Stimulated activated memory B cell treated with anti-CD40 and anti-IgM and Interleukin-4, amounts not matched to agents 10 μg/mL and 1 μg/mL and 100 μg/mL, for 72 hours (primary cell): Measurements from ENCODE around the gene KRT33A.
A peak's percentile ranks its signal among the peaks of the same experiment; 100 is the strongest.

Source experiments
- ATAC-seq: fragments of 150-1000 bp; cut with Tn5 transposase; 2 replicates; pipeline ENCODE4 v1.10.0; 2021
- H3K27ac Mint-ChIP-seq: one replicate; pipeline ENCODE4 v1.8.0; 2022; ENCODE audit warnings: mild to moderate bottlenecking, mixed read lengths
- H3K27me3 Mint-ChIP-seq: one replicate; pipeline ENCODE4 v1.8.0; 2022; ENCODE audit warnings: mixed read lengths
- H3K36me3 Mint-ChIP-seq: one replicate; pipeline ENCODE4 v1.8.0; 2022; ENCODE audit warnings: mixed read lengths
- H3K4me1 Mint-ChIP-seq: one replicate; pipeline ENCODE4 v1.8.0; 2022; ENCODE audit warnings: mixed read lengths
- H3K4me3 Mint-ChIP-seq: one replicate; pipeline ENCODE4 v1.8.0; 2022; ENCODE audit warnings: mild to moderate bottlenecking, moderate library complexity, mixed read lengths
- H3K9me3 Mint-ChIP-seq: one replicate; pipeline ENCODE4 v1.8.0; 2022; ENCODE audit warnings: mixed read lengths

Gene KRT33A

DNA sequence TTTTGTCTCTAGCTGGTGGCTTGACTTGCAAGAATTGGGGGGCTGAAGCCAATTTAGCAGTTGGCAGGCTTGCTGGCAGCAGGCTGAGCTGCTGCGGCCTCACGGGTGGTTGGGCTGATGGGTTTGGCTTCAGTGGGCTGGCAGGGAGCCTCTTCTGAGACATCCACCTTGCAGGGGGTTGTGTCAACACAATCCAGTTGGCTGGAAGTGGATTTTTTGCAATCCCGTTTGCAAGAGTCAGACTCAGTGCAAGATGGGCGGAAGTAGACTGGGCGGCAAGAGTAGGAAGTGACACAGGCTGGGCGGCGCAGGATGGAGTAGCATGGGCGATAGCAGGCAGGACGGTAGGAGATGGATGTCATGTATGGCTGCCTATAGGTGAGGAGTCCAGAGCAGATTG is 43.0 kb downstream of the KRT33A start:
- Mint-ChIP-seq H3K36me3 (no peaks in the 10 kb centered on the region), H3K27me3 (no peaks in the 10 kb centered on the region), H3K27ac (peak overlapping the region; percentile 95), H3K4me3 (no peak overlapping the region), H3K9me3 (no peaks in the 10 kb centered on the region), H3K4me1 (peaks cover 36% of the 10 kb centered on the region)
- ATAC-seq = no peak

DNA sequence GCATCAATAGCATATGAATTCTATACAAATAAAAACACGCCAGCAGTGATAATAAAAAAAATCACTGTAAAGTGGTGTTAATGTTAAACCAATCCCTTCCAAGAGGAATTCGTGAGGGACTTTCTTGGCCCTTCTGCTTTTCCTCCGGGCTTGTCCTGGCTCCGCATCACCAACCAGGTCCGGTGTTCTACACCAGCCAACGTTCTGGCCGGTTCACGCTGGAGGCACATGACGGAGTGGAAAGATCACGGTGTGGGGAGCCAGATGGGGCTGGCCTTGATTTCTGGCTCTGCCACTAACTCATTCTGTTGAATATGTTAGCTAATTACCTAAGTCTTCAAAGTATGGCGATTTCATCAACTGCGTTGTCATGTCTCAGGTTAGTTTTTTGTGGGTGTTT is 46.5 kb downstream of the KRT33A start:
- H3K27me3 Mint-ChIP-seq = peaks cover 13% of the 10 kb centered on the region
- H3K4me1 Mint-ChIP-seq = peaks cover 23% of the 10 kb centered on the region
- ATAC-seq = no peak
- H3K9me3 Mint-ChIP-seq = no peaks in the 10 kb centered on the region
- no peak overlapping the region for H3K27ac Mint-ChIP-seq
- H3K4me3 Mint-ChIP-seq = no peak overlapping the region
- H3K36me3 Mint-ChIP-seq = no peaks in the 10 kb centered on the region

DNA sequence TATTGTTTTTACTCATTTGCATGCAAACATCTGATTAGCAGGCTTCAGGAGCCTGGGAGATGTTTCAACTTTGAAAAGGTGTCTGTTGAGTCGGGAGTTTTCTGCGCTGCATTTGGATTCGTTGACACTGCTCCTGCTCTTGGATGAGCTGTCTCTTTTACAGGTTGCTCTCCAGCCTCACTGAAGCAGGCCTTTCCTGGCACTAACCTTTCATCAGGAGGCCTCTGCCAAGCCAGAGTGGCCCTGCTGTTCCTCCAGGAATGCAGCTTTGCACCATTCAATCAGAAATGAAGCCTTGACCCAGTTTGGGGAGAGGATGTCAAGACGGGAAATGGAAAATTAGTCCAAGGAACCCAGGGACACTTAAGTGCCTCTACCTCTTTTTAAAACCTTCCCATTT is 47.6 kb downstream of the KRT33A start:
- Mint-ChIP-seq H3K4me1 (peaks cover 12% of the 10 kb centered on the region), H3K27ac (no peak overlapping the region), H3K36me3 (no peaks in the 10 kb centered on the region), H3K9me3 (no peaks in the 10 kb centered on the region), H3K4me3 (no peak overlapping the region), H3K27me3 (peaks cover 14% of the 10 kb centered on the region)
- ATAC-seq = no peak

DNA sequence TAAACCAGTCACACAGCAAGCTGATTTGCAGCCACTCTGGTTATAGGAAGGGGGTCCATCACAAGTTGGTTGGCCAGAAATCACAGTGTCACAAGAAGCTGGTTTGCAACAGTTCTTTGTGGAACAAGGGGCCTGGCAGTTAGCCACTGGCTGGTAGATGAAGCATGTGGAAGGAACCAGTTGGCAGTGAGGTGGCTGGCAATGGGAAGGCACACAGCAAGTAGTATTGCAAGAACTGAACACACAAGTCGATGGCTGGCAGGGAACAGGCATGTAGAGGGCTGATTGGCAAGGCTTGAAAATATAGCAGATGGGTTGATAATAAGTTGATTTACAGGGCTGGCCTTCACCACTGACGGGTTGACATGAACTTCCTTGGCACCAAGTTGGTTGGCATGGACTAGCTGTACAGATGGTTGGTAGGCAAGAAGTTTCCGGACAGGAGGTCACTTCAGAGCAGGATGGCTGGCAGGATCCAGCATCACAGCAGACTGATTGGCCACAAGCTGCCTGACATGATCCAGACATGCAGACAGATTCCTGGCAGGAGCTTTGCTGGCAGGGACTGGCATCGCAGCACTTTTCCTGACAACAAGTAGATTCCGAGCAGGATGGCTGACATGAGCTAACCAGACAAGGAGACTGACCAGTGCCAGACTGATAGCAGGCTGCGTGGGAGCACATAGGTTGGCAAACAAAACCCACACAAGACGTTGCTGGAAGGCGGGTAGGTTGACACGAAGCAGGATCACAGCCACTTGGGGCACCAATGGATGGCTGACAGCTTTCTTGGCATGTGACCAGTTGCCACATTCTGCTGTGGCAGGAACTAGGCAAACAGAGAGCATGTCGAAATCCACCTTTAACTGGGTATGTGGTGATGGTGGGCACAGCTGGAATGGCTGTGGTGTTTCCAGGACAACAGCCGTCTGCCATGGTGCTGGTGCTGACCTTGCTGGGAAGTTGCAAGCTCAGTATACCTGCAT is 48.4 kb downstream of the KRT33A start, which contains the start of gene KRTAP29-1:
TSS of gene KRTAP29-1 (minus strand) at position 936 of the 986 bp plus-strand sequence. CDS start at position 936, 0 bp downstream.
- no peaks in the 10 kb centered on the region for H3K9me3 Mint-ChIP-seq
- ATAC-seq = no peak
- H3K27me3 Mint-ChIP-seq = peaks cover 14% of the 10 kb centered on the region
- H3K4me3 Mint-ChIP-seq = no peak within 1 kb of the TSS
- peaks cover 6% of the 10 kb centered on the region for H3K4me1 Mint-ChIP-seq
- H3K36me3 Mint-ChIP-seq = no peaks in the 10 kb centered on the region
- no peak within 1 kb of the TSS for H3K27ac Mint-ChIP-seq

DNA sequence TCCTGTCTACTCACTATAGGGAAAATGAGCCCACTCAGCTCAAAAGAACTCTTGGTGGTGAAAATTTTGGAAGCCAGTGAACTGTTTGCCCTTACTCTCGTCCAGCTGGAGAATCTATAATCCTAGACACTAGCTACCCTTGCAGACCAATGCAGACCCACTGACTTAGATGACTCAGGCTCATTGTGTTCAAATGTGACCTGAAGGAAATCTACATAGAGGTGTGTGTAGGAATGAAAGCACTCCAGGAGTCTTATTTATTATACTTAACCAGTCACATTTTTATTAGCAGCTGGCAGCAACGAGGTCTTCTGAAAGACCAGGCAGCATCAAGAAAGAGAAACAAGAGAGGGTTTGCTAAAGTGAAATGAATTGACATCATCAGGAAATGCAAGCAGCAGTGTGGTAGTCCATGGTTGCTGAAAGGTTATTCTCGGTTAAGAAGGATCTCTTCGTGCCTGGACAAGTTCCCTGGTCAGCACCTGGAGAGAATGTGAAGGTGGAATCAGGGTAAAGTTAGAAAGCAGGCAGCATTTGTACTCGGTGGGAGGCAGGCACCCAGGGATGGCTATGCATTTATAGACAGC is 49.3 kb downstream of the KRT33A start:
- Mint-ChIP-seq H3K27me3 (peaks cover 14% of the 10 kb centered on the region), H3K4me3 (no peak overlapping the region), H3K4me1 (peaks cover 6% of the 10 kb centered on the region), H3K9me3 (no peaks in the 10 kb centered on the region), H3K27ac (no peak overlapping the region), H3K36me3 (no peaks in the 10 kb centered on the region)
- ATAC-seq = no peak

DNA sequence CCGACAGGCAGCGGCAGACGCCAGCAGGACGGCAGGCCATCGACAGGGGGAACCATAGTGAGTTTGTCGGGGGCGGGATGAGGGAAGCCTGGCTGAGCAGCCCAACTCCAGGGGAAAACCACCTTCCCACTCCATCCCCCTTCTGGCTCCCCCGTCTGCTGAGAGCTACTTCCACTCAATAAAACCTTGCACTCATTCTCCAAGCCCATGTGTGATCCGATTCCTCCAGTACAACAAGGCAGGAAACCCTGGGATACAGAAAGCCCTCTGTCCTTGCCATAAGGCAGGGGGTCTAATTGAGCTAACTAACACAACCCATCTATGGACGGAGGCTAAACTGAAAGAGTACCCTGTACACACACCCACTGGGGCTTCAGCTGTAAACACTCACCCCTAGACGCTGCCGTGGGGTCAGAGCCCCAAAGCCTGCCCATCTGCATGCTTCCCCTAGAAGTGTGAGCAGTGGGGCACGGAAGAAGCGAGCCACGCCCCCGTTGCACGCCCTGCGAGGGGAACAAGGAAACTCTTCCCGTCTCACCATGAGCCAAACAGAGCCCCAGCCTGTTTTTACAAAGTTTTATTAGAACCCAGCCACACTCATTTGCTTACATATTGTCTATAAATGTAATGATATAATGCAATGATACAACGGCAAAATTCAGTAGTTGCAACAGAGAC is 52.0 kb downstream of the KRT33A start:
- H3K4me3 Mint-ChIP-seq = no peak overlapping the region
- peaks cover 14% of the 10 kb centered on the region for H3K27me3 Mint-ChIP-seq
- no peaks in the 10 kb centered on the region for H3K9me3 Mint-ChIP-seq
- no peaks in the 10 kb centered on the region for H3K36me3 Mint-ChIP-seq
- peaks cover 2% of the 10 kb centered on the region for H3K4me1 Mint-ChIP-seq
- ATAC-seq = no peak
- no peak overlapping the region for H3K27ac Mint-ChIP-seq

DNA sequence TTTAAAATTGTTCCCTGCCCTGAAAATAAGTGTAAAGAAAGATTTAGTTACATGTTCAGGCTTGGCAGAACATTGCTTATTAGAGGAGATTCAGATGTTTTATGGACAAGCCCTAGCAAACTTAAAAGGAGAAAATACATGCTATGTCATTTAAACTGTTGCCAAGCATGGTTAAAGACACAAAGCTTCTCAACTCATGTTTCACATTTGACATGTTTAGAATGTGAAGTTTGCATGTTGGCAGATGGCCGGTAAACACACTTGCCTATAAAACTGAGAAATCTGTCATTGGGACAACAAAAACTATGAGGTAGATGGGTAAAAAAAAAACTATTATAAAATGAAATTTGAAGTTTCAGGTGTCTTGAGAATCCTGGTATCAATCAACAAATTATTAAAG is 53.8 kb downstream of the KRT33A start:
- ATAC-seq = no peak
- H3K4me1 Mint-ChIP-seq = no peaks in the 10 kb centered on the region
- no peaks in the 10 kb centered on the region for H3K36me3 Mint-ChIP-seq
- no peak overlapping the region for H3K27ac Mint-ChIP-seq
- no peaks in the 10 kb centered on the region for H3K9me3 Mint-ChIP-seq
- H3K27me3 Mint-ChIP-seq = peaks cover 23% of the 10 kb centered on the region
- no peak overlapping the region for H3K4me3 Mint-ChIP-seq
